Measurements from ENCODE around the gene TCF12. TPM values are rescaled to one million over a fixed set of nuclear protein-coding genes. Genes with fewer than 3 reads are reported as not detected.

Gene TCF12
- total RNA-seq, 1 donor from 2014 or later: 144 TPM

DNA sequence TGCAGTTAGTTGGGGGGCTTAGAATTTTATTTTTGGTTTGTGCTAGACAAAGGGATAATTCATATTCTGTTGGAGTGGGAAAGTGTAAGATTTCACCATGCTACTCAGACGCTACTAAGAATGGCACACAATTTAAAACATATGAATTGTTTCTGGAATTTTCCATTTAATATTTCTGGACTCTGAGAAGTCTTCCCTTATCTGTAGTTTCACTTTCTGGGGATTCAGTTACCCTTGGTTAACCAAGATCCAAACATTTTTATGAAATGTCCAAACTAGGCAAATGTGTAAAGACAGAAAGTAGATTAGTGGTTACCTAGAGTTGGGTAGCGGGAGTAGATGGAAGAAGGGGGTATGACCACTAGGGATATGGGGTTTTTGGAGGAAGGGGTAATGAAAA is 53.1 kb downstream of the TCF12 start:
- intact Hi-C loops (cut with DNase I): no loop called here
- H3K4me3 ChIP-seq: no peak overlapping the region
- no peak for DNase-seq (ENCODE audit: low spot score in 2 of 2)
- TF ChIP-seq, protein P1, sequence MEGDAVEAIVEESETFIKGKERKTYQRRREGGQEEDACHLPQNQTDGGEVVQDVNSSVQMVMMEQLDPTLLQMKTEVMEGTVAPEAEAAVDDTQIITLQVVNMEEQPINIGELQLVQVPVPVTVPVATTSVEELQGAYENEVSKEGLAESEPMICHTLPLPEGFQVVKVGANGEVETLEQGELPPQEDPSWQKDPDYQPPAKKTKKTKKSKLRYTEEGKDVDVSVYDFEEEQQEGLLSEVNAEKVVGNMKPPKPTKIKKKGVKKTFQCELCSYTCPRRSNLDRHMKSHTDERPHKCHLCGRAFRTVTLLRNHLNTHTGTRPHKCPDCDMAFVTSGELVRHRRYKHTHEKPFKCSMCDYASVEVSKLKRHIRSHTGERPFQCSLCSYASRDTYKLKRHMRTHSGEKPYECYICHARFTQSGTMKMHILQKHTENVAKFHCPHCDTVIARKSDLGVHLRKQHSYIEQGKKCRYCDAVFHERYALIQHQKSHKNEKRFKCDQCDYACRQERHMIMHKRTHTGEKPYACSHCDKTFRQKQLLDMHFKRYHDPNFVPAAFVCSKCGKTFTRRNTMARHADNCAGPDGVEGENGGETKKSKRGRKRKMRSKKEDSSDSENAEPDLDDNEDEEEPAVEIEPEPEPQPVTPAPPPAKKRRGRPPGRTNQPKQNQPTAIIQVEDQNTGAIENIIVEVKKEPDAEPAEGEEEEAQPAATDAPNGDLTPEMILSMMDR (IDR thresholded peaks at IDR 0.05): no peak
- no peaks in the 10 kb centered on the region for H3K36me3 ChIP-seq
- H3K4me1 ChIP-seq: no peaks in the 10 kb centered on the region
- no peaks in the 10 kb centered on the region for H3K27me3 ChIP-seq
- no peaks in the 10 kb centered on the region for H3K9me3 ChIP-seq
- no peak overlapping the region for H3K27ac ChIP-seq

DNA sequence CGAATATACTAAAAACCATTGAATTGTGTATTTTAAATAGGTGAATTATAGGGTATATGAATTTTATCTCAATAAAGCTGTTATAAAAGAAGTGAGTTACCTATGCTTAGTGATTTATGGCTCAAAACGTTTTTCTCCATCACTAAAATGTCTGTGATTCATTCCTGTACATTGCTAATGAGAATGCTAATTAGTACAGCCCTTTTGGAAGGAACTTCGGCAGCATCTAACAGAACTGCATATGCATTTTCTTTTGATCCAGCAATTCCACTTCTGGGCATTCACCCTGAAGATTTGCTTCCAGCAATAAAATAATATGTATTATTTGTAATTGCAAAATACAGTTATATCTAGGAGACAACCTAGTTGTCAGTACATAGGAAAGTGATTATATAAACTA is 53.6 kb downstream of the TCF12 start:
- Histone ChIP-seq H3K4me3 (no peak overlapping the region), H3K4me1 (no peaks in the 10 kb centered on the region), H3K36me3 (no peaks in the 10 kb centered on the region), H3K27me3 (no peaks in the 10 kb centered on the region), H3K9me3 (no peaks in the 10 kb centered on the region), H3K27ac (no peak overlapping the region)
- TF ChIP-seq, protein P1 (IDR thresholded peaks at IDR 0.05): no peak
- intact Hi-C loops (cut with DNase I): no loop called here
- DNase-seq (ENCODE audit: low spot score in 2 of 2): no peak

DNA sequence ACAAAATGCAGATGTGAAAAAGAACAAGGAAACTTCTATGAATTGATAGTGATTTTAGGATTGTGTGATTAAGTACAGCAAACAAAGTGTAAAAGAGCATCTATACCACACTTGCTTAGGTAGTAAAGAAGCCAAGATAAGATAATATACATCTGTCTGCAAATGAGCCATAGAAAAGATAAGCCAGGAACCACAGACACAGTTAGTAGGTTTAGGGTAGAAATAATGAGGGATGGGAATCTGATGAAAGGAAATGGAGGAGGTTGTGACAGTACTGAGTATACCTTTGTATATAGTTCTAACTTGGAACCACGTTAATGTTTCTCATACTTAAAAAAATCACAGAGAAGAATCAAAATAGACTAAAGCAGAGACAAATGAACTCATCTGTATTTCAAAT is 54.0 kb downstream of the TCF12 start:
- H3K4me1 ChIP-seq: peaks cover 0 to 1% of the 10 kb centered on the region in 2 donors
- intact Hi-C loops (cut with DNase I): no loop called here

DNA sequence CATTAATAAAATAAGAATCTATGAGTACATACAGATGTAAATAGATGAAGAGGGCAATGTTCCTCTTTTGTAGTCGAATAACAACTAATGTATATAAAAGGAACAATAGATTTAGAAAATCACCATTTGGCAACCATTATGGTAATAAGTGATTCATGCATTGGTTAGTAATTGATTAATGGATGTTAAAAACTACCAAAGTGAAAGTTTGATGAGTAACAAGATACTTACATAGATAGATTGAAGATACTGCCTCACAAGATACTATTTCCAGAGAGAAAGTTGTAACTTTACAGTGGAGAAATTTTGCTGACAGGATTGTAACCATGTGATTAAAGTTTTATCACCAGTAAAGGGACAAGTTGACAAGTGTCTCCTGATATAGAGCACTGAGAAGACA is 55.0 kb downstream of the TCF12 start:
- no peaks in the 10 kb centered on the region for H3K36me3 ChIP-seq
- no peaks in the 10 kb centered on the region for H3K27me3 ChIP-seq
- no peak for DNase-seq (ENCODE audit: low spot score in 2 of 2)
- TF ChIP-seq, protein P1 (IDR thresholded peaks at IDR 0.05): no peak
- H3K4me3 ChIP-seq: no peak overlapping the region
- intact Hi-C loops (cut with DNase I): no loop called here
- peaks cover 0 to 2% of the 10 kb centered on the region in 2 donors for H3K4me1 ChIP-seq
- no peak overlapping the region for H3K27ac ChIP-seq
- no peaks in the 10 kb centered on the region for H3K9me3 ChIP-seq

More for the DNA sequence above, 54.0 kb downstream of the TCF12 start:
- no peak for DNase-seq (ENCODE audit: low spot score in 2 of 2)
- H3K27ac ChIP-seq: no peak overlapping the region
- H3K9me3 ChIP-seq: no peaks in the 10 kb centered on the region
- TF ChIP-seq, protein P1 (IDR thresholded peaks at IDR 0.05): no peak
- no peak overlapping the region for H3K4me3 ChIP-seq
- H3K27me3 ChIP-seq: no peaks in the 10 kb centered on the region
- no peaks in the 10 kb centered on the region for H3K36me3 ChIP-seq

DNA sequence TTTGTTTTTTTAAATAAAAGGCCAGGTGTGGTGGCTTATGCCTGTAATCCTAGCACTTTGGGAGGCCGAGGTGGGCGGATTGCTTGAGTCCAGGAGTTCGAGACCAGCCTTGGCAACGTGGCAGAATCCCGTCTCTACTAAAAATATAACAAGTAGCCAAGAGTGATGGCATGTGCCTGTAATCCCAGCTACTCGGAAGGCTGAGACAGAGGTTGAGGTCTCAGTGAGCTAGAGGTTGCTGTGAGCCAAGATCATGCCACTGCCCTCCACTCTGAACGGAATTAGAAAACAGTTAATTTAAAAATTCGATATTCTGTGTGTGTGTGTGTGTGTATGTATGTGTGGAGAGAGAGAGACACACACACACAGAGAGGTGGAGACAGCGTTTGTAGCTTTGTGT is 58.8 kb downstream of the TCF12 start:
- TF ChIP-seq, protein P1 (IDR thresholded peaks at IDR 0.05): no peak
- Histone ChIP-seq H3K27ac (no peak overlapping the region), H3K27me3 (no peaks in the 10 kb centered on the region), H3K9me3 (no peaks in the 10 kb centered on the region), H3K36me3 (no peaks in the 10 kb centered on the region), H3K4me3 (no peak overlapping the region), H3K4me1 (peaks cover 2 to 4% of the 10 kb centered on the region in 2 donors)
- DNase-seq (ENCODE audit: low spot score in 2 of 2): no peak
- intact Hi-C loops (cut with DNase I): no loop called here
